Measurements from ENCODE around the gene CCDC136. TPM values are rescaled to one million over a fixed set of nuclear protein-coding genes. Genes with fewer than 3 reads are reported as not detected.

Gene CCDC136
- total RNA-seq, 1 experiment from 2014 or later: 11.1 TPM

DNA sequence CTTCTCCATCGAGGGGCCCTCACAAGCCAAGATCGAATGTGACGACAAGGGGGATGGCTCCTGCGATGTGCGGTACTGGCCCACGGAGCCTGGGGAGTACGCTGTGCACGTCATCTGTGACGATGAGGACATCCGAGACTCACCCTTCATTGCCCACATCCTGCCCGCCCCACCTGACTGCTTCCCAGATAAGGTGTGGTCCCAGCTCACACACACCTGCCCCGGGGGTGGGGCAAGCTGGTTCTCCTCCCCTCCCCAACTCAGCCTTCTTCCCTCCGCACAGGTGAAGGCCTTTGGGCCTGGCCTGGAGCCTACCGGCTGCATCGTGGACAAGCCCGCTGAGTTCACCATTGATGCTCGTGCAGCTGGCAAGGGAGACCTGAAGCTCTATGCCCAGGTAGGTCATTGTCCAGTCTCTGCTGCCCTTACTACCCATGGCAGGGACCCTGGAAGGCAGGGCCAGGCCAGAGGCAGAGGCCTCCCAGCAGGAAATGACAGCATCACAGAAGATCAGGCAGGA, 49.5 kb downstream of the CCDC136 start:
- ChIA-PET RAD21 (ENCODE audit: low non-redundant PET in 1 of 2, low total read pairs in 2 of 2, uncharacterized antibody in 2 of 2, unreplicated experiment in 2 of 2) (interaction anchor here in 1 of 2 experiments (0.8 kb wide), 1 partner anchor 39 kb away, joined by 3 read pairs; no protein-coding TSS in a partner anchor), CTCF (interaction anchor here (2.1 kb wide), 1 partner anchor 8 kb away, joined by 11 read pairs; no protein-coding TSS in a partner anchor), POLR2A (no interaction called here)
- H3K27me3 ChIP-seq (ENCODE audit: insufficient read depth, low read length): no peaks in the 10 kb centered on the region
- H3K4me2 ChIP-seq (ENCODE audit: low read length): no peak overlapping the region
- H3K9me3 ChIP-seq (ENCODE audit: control insufficient read depth in 1 of 2, insufficient read depth in 1 of 2, low read depth in 1 of 2, low read length in 2 of 2): no peaks in the 10 kb centered on the region
- BruUV-seq (replicated peaks): no TSS peak
- no peak overlapping the region for H2AFZ ChIP-seq (ENCODE audit: low read depth, low read length, poor library complexity, severe bottlenecking)
- DNase-seq (ENCODE audit: low read depth, low spot score): no peak
- no peaks in the 10 kb centered on the region for H3K79me2 ChIP-seq (ENCODE audit: insufficient read depth, low read length)
- H3K9ac ChIP-seq (ENCODE audit: low read length): no peak overlapping the region
- H4K20me1 ChIP-seq (ENCODE audit: insufficient read depth): no peaks in the 10 kb centered on the region
- ATAC-seq: no peak
- H3K27ac ChIP-seq (ENCODE audit: low read depth, low read length): no peak overlapping the region
- peaks cover 0 to 28% of the 10 kb centered on the region in 2 experiments; a peak in 1 of 4 replicates for H3K36me3 ChIP-seq (ENCODE audit: control insufficient read depth in 1 of 2, insufficient read depth in 2 of 2, low read length in 2 of 2)
- peaks cover 0 to 8% of the 10 kb centered on the region in 2 experiments; a peak in 2 of 4 replicates for H3K4me1 ChIP-seq (ENCODE audit: control insufficient read depth in 1 of 2, insufficient read depth in 2 of 2, low read length in 2 of 2)
- TF ChIP-seq ZFX (IDR thresholded peaks at IDR 0.05): no peak
- no peak for TF ChIP-seq EGR1 (IDR thresholded peaks at IDR 0.05; ENCODE audit: low read depth)
- no peak for TF ChIP-seq TCF7L2 (IDR thresholded peaks at IDR 0.05; ENCODE audit: borderline replicate concordance, extremely low read depth, insufficient read depth, insufficient read length)
- TF ChIP-seq EZH2 (IDR thresholded peaks at IDR 0.05): no peak
- TF ChIP-seq RAD21 (IDR thresholded peaks at IDR 0.05; ENCODE audit: low read depth): no peak
- TF ChIP-seq YY1 (IDR thresholded peaks at IDR 0.05; ENCODE audit: extremely low read depth, insufficient replicate concordance, low read depth, low read length): no peak
- TF ChIP-seq ELF1 (IDR thresholded peaks at IDR 0.05; ENCODE audit: borderline replicate concordance, low read depth): no peak
- TF ChIP-seq EZH2phosphoT487 (IDR thresholded peaks at IDR 0.05; ENCODE audit: borderline replicate concordance): no peak
- TF ChIP-seq SRF (IDR thresholded peaks at IDR 0.05; ENCODE audit: low read depth): no peak
- TF ChIP-seq, protein P1, sequence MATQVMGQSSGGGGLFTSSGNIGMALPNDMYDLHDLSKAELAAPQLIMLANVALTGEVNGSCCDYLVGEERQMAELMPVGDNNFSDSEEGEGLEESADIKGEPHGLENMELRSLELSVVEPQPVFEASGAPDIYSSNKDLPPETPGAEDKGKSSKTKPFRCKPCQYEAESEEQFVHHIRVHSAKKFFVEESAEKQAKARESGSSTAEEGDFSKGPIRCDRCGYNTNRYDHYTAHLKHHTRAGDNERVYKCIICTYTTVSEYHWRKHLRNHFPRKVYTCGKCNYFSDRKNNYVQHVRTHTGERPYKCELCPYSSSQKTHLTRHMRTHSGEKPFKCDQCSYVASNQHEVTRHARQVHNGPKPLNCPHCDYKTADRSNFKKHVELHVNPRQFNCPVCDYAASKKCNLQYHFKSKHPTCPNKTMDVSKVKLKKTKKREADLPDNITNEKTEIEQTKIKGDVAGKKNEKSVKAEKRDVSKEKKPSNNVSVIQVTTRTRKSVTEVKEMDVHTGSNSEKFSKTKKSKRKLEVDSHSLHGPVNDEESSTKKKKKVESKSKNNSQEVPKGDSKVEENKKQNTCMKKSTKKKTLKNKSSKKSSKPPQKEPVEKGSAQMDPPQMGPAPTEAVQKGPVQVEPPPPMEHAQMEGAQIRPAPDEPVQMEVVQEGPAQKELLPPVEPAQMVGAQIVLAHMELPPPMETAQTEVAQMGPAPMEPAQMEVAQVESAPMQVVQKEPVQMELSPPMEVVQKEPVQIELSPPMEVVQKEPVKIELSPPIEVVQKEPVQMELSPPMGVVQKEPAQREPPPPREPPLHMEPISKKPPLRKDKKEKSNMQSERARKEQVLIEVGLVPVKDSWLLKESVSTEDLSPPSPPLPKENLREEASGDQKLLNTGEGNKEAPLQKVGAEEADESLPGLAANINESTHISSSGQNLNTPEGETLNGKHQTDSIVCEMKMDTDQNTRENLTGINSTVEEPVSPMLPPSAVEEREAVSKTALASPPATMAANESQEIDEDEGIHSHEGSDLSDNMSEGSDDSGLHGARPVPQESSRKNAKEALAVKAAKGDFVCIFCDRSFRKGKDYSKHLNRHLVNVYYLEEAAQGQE (IDR thresholded peaks at IDR 0.05; ENCODE audit: low read depth): no peak
- TF ChIP-seq, protein P2, sequence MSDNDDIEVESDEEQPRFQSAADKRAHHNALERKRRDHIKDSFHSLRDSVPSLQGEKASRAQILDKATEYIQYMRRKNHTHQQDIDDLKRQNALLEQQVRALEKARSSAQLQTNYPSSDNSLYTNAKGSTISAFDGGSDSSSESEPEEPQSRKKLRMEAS (IDR thresholded peaks at IDR 0.05): no peak
- H3K4me3 ChIP-seq (replicated peaks in 1 of 2; ENCODE audit: low read depth in 1 of 2, low read length in 2 of 2): no peak overlapping the region
- no peaks in the 10 kb centered on the region for H3K9me2 ChIP-seq (ENCODE audit: insufficient read depth)
- intact Hi-C loops (cut with micrococcal nuclease): no loop called here
